ENCODE results near the gene SGSM1. TPM values are rescaled to one million over a fixed set of nuclear protein-coding genes. Genes with fewer than 3 reads are reported as not detected.

The SGSM1 gene
- total RNA-seq, 1 experiment from 2014 or later = 5.1 TPM

GRCh38 chr22:24873226-24873625 lies 67.2 kb downstream of the SGSM1 start:
- Histone ChIP-seq H3K79me2 (ENCODE audit: insufficient read depth, low read length) (no peaks in the 10 kb centered on the region), H2AFZ (ENCODE audit: low read depth, low read length, poor library complexity, severe bottlenecking) (no peak overlapping the region), H4K20me1 (ENCODE audit: insufficient read depth) (no peaks in the 10 kb centered on the region), H3K9ac (ENCODE audit: low read length) (no peak overlapping the region), H3K9me3 (ENCODE audit: control insufficient read depth in 1 of 2, insufficient read depth in 1 of 2, low read depth in 1 of 2, low read length in 2 of 2) (no peaks in the 10 kb centered on the region), H3K4me1 (ENCODE audit: control insufficient read depth in 1 of 2, insufficient read depth in 2 of 2, low read length in 2 of 2) (no peaks in the 10 kb centered on the region), H3K4me2 (ENCODE audit: low read length) (no peak overlapping the region), H3K4me3 (replicated peaks in 1 of 2; ENCODE audit: low read depth in 1 of 2, low read length in 2 of 2) (no peak overlapping the region), H3K27ac (ENCODE audit: low read depth, low read length) (no peak overlapping the region), H3K27me3 (ENCODE audit: insufficient read depth, low read length) (no peaks in the 10 kb centered on the region), H3K9me2 (ENCODE audit: insufficient read depth) (no peaks in the 10 kb centered on the region), H3K36me3 (ENCODE audit: control insufficient read depth in 1 of 2, insufficient read depth in 2 of 2, low read length in 2 of 2) (no peaks in the 10 kb centered on the region)
- intact Hi-C loops (cut with micrococcal nuclease) = no loop called here
- TF ChIP-seq EZH2 (IDR thresholded peaks at IDR 0.05) = no peak
- TF ChIP-seq JUND (IDR thresholded peaks at IDR 0.05) = no peak
- TF ChIP-seq RAD21 (IDR thresholded peaks at IDR 0.05; ENCODE audit: low read depth) = no peak
- no peak for TF ChIP-seq EGR1 (IDR thresholded peaks at IDR 0.05; ENCODE audit: low read depth)
- no peak for TF ChIP-seq ATF3 (IDR thresholded peaks at IDR 0.05)
- TF ChIP-seq ZFX (IDR thresholded peaks at IDR 0.05) = no peak
- no peak for TF ChIP-seq TCF7L2 (IDR thresholded peaks at IDR 0.05; ENCODE audit: borderline replicate concordance, extremely low read depth, insufficient read depth, insufficient read length)
- no peak for TF ChIP-seq CBX3 (IDR thresholded peaks at IDR 0.05; ENCODE audit: low read depth)
- TF ChIP-seq CEBPB (IDR thresholded peaks at IDR 0.05; ENCODE audit: low read depth) = no peak
- TF ChIP-seq YY1 (IDR thresholded peaks at IDR 0.05; ENCODE audit: extremely low read depth, insufficient replicate concordance, low read depth, low read length) = no peak
- DNase-seq (ENCODE audit: low read depth, low spot score) (no peak), ATAC-seq (no peak)
- ChIA-PET CTCF (no interaction called here), POLR2A (no interaction called here), RAD21 (ENCODE audit: low non-redundant PET in 1 of 2, low total read pairs in 2 of 2, uncharacterized antibody in 2 of 2, unreplicated experiment in 2 of 2) (no interaction called here)
- no TSS peak for BruUV-seq (replicated peaks)

GRCh38 chr22:24875862-24876506 lies 70.0 kb downstream of the SGSM1 start:
- Histone ChIP-seq H3K4me3 (replicated peaks in 1 of 2; ENCODE audit: low read depth in 1 of 2, low read length in 2 of 2) (no peak overlapping the region), H4K20me1 (ENCODE audit: insufficient read depth) (no peaks in the 10 kb centered on the region), H3K9me3 (ENCODE audit: control insufficient read depth in 1 of 2, insufficient read depth in 1 of 2, low read depth in 1 of 2, low read length in 2 of 2) (no peaks in the 10 kb centered on the region), H3K79me2 (ENCODE audit: insufficient read depth, low read length) (no peaks in the 10 kb centered on the region), H3K9me2 (ENCODE audit: insufficient read depth) (no peaks in the 10 kb centered on the region), H2AFZ (ENCODE audit: low read depth, low read length, poor library complexity, severe bottlenecking) (no peak overlapping the region), H3K4me1 (ENCODE audit: control insufficient read depth in 1 of 2, insufficient read depth in 2 of 2, low read length in 2 of 2) (no peaks in the 10 kb centered on the region), H3K27ac (ENCODE audit: low read depth, low read length) (no peak overlapping the region), H3K36me3 (ENCODE audit: control insufficient read depth in 1 of 2, insufficient read depth in 2 of 2, low read length in 2 of 2) (no peaks in the 10 kb centered on the region), H3K4me2 (ENCODE audit: low read length) (no peak overlapping the region), H3K27me3 (ENCODE audit: insufficient read depth, low read length) (no peaks in the 10 kb centered on the region), H3K9ac (ENCODE audit: low read length) (no peak overlapping the region)
- ChIA-PET POLR2A (no interaction called here), RAD21 (ENCODE audit: low non-redundant PET in 1 of 2, low total read pairs in 2 of 2, uncharacterized antibody in 2 of 2, unreplicated experiment in 2 of 2) (no interaction called here), CTCF (no interaction called here)
- TF ChIP-seq FOSL1 (IDR thresholded peaks at IDR 0.05; ENCODE audit: low read depth) (no peak), REST (IDR thresholded peaks at IDR 0.05; ENCODE audit: low read depth) (peak; percentile 87)
- no TSS peak for BruUV-seq (replicated peaks)
- DNase-seq (ENCODE audit: low read depth, low spot score) (no peak), ATAC-seq (no peak; the same call in 1 of the 2 replicates)
- intact Hi-C loops (cut with micrococcal nuclease) = no loop called here
